GM18868 (cell line): Measurements from ENCODE around the gene SLC10A3.

Experiments used
- ATAC-seq: cut with Tn5 transposase; IDR thresholded peaks from one replicate; pipeline ENCODE4 v1.9.1; 2021; ENCODE audit warnings: mild to moderate bottlenecking, moderate library complexity; ENCODE audit not compliant: unreplicated experiment

Gene SLC10A3

DNA sequence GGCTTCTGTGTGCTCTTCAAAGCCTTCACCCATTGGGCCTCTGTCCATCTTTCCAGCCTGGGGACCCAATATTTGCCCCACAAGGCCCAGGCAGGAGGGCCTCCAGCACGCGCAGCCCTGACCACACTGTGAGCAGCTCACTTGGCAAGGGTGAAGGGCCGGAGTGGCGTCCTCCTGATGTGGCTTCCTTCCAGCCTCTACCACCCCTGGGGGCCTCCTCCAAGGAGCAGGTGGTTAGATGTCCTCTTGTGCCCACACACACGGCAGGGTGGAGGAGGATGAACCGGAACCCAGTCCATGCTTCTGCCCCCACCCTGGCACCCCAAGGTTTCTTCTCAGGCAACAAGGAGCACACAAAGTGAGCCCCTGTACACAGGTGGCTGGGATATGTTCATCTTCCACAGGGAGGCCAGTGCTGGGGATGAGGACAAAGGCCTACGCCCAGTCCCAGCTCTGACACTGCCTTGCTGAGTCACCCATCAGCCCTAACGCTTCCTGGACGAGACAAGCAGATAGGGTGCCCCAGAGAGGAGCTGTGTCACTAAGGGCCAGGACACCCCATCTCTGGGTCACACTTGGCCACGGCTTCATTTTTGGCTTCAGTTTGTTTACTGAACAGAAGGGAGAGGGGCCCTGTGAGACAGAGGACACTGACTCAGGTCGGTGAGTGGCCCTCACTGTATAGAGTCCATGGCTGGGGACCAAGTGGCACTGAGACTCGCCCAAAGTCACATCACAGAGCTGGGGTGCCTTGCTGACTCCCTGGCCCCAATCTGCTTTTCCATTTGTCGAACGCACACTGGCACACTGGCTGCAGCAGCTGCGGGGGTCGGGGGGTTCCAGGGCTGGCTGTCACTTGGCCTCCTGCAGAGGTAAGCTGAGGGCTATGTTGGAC, 5.9 kb downstream of the SLC10A3 start:
- ATAC-seq: no peak

DNA sequence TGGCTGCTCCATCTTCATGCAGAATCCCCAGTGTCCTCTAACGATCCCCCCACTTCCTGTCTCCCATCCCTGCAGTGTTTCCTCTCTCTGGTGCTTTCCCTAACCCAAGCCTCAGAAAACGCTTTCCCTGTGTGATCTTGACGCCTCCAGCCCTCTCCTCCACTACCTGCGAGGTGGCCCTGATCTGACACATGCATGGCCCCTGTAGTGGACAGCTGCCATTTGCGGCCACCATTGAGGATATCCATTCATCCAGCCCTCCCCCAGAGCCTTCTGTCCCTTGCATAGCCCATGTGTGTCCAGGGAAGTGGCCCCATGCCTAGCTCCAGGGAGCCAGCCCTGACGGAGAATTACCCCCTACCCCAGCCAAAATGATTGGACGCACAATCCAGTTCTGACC, 7.1 kb downstream of the SLC10A3 start:
- no peak for ATAC-seq

DNA sequence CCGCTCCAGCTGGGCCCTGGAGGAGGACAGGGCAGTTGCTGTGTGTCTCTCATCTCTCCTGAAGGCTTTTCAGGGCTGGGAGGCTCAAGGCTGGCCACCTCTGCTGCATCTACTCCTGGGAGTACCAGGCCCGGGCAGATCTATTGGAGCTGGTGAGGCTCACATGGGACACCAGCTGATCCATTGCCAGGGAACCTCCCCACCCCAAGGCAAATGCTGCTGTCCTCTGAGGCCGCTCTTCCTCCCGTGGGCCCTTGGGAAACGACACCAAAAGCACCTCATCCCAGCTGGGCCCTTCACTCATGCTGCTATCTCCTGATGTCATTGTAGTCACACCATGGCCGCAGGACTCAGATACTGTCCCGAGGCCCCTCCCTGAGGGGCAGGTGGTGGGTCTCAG, 7.6 kb downstream of the SLC10A3 start:
- ATAC-seq: no peak

DNA sequence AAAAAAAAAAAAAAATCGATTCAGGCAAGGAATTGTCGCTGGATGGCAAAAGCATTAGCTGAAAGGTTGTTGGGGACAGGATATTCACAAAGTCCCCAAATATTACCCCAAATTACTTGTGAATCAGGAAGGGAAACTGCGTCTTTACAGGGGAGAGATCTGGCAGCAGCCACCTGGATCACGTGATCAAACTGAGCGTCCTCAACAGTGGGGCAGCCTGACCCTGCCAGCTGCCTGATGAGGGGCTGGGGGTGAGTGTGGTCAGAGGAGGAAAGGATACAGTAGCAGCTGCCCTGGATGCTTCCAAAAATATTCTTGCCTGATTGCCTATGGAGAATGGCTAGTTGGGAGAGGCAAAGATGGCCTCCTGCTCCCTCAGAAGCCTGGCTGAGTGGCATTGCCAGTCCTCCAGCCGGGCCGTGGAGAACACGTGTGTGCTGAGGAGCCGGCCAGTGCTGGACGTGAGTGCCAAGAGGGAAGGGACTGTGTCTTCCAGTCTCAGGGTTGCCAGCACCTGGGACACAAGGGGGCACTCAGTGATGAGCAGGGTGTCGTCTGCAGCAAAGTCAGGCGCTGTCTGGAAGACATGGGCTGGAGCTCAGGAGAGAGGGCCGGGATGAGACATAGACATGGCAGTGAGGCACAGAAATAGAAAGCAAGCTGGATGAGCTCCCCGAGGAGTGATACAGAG, 8.4 kb downstream of the SLC10A3 start:
- ATAC-seq: no peak

DNA sequence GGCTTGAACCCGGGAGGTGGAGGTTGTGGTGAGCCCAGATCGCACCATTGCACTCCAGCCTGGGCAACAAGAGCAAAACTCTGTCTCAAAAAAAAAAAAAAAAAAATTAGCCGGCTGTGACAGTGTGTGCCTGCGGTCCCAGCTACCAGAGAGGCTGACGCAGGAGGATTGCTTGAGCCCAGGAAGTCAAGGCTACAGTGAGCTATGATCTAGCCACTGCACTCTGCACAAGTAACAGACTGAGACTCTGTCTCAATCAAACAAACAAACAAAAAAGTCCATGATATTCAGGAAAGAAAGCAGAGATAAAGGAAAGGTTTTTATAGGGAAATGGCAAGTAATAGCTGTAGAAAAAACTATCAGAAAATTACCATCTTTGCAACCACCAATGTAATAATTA, 9.2 kb downstream of the SLC10A3 start:
- ATAC-seq: no peak

DNA sequence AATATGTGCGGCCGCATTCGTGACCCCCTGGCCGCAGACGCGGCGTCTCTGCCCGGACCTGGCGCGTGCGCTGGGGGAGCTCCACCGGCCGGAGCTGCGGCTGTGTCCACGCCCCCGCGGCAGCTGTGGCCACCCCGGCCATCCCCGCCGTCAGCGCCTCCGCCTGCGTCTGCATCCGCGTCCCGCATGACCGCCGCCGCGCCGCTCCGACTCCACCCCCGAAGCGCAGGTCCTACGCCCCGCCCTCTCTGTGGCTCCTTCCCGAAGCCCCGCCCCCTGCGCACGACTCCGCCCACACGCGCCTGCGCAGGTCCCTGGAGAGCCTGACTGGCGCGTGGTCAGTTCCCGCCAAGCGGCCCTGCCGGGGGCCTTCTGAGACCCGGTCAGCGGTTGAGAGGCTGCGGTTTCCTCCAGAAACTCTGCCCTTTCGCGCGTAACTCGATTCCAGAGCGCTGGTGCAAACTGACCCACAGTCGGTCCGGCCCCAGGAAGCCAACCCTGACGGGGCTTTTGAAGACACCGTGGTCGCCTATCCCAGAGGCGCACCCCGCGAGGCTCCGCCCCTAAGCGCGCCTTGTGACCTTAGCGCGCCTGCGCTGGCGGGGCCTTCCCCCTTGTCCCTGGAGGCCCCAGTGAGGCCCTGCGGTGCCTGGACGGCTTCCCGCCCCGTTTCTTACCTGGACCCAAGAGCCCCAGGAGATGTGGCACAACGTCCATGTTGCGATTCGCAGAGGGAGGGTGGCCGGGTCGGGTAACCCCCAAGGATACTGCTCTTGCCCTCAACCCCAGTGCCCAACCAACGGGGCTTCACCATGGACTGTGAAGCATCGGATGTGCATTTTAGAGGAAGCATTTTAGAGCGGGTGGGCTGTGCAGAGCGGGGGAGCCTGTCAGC, 11.5 kb downstream of the SLC10A3 start, which contains the start of gene LAGE3:
Gene LAGE3, minus strand, starts transcription at position 554 of the 895 bp plus-strand sequence. Its CDS starts 366 bp downstream, at position 188.
- peak; percentile 89 for ATAC-seq

DNA sequence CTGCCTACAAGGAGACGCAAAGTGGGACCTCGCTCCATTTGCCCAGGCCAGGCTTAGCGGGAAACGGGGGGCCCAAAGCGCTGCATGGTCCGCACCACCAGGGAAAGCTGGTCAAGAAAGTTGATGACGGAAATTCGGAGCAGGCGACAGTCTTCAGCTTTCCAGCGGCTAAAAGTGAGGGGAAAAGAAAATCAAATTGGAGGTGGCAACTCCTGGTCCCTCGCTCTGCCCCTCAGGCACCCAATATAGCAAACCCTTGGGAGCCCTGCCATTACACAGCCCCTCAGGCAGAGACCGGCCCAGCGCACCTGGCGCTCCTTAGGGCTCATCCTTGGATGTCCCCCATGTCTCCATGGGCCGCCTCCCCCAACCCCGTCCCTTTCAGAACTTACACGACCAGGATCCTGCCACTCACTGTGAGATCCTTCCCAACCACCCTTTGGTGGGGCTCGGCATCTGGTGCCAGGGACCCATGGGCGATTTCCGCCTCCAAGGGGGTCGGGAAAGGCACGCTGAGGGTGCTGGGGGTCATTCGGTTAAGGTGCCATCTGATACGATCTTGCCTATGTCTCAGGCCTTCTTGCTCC, 12.4 kb downstream of the SLC10A3 start:
- no peak for ATAC-seq

DNA sequence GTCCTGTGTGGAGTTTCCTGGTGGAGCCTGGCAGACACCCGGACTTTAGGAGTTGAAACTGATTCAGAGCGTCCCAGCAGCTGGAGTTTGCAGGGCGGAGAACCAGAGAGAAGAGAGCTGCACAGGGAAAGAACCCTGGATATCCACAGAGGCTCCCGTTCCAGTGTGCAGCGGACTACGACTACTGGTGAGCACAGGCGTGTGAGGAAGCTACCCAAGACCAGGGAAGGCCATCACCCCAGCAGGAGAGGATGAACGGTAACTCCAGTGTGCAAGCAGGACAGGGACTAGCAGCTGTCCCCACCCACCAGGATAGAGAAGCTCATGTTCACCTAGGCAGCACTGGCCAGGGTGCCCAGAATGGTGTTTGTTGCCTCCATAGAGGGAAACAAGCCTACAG, 13.6 kb downstream of the SLC10A3 start:
- ATAC-seq: no peak

DNA sequence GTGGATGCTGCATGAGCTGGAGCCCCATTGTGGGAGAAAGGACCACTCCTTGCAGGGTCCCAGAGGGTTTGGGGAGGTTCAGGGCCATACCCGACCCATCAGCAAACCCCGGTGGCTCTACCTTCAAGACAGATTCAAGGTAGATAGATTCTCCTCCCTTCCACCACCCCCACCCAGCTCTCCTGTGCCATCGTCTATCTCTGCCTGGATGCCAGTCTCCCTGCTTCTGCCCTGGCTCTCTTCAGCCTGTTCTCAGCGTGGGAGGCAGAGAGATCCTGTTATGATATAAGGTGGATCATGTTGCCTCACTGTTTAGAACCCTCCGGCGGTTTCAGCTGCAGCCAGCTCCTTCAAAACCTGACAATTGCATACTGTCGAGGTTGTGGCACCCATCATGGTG, 16.7 kb downstream of the SLC10A3 start:
- ATAC-seq: no peak

DNA sequence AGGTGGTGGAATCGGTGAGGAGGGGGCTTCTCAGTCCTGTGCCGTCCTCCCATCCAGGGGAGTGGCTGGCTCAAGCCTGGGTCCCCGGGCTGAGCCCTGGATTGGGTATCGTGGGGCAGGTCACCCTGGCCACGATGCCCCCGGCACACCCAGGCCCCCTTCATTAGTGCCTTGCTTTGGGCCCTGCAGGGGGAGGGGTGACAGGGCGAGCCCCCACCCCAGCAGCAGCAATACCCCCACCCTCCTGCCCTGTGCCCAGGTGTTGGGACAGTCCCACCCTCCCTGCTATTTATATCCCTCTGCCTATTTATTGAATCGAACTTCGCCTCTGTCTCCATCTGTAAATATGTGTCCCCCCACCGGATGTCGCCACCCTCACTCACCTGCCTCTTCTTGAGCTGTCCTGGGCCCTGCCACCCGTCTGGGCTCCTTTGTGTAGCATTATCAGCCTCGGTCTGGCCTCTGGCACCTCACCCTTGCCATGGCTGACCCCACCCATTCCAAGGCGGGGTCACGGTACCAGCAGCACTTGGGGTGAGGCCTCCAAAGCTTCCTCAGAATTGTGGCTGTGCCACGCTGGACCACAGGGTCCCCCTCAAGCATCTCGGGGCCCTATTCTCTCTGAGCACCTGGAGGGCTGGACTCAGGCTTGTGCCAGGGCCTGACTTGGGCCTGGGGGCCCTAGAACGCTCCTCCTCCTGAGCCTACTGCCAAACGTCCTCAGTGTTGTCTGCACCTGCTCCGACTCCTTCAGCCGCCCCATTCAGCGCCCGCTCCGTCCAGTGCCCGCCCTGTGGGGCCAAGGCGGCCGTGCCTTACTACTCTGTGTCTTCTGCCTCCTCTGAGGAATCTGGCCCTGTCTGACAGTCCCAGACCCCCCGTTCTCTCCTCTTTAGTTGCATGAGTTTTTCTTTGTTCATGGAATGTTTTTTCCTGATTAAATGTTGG, 17.5 kb downstream of the SLC10A3 start:
- no peak for ATAC-seq

DNA sequence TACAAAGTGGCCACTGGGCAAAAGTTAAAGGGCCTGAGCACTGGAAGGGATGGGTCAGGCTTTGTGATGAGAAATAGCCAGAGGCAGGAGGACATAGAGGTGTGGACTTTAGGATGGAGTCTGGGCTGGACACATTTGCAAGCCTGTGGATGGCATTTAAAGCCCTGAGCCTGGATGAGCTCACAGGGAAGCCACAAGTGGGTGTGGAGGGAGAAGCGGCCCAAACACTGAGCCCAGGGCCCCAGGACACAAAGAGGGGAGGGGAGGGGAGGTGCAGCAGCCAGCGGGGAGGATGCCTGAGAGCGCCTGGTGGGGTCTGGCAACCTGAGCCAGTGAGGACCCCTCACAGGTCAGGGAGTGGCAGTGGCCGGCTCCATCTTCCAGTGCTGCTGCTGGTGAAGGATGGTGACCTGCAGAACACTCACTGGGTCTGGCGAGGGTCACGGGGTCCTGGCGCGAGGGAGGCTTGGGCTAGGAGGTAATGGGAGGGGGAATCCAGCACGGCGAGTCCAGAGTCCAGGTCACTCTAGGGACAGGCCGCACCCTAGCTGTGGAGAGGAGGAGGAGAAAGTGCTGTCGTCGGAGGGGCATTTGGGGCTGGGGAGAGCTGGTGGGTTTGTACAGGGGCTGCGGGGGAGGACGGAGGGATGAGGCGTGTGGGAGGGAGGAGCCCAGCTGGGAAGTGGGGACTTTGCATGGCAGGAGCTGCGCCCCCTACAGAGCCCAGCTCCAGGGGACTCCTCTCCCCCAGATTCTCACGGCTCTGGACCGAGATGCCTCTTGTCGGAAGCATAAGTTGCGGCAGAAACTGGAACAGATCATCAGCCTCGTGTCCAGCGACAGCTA, 18.4 kb downstream of the SLC10A3 start:
- ATAC-seq: no peak

DNA sequence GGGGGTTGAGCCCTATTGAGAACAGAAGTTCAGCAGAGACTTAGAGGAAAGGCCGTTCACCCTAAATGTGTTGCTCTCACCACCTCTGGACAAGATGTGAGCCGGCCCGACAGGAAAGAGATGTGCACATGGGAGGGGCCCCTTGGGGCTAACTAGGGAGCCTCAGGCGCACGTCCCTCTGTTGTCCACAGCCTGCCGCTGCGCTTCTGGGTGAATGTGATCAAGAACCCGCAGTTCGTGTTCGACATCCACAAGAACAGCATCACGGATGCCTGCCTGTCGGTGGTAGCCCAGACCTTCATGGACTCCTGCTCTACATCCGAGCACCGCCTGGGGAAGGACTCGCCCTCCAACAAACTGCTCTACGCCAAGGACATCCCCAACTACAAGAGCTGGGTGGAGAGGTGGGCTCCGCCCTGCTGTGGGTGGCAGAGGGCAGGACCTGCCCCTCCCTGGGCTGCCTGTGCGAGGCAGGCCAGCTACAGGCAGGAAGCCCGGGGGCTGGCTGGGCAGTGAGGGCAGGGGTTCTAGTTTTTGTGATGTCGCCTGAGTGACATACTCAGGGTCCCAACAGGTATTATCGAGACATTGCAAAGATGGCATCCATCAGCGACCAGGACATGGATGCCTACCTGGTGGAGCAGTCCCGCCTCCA, 19.4 kb downstream of the SLC10A3 start:
- no peak for ATAC-seq

DNA sequence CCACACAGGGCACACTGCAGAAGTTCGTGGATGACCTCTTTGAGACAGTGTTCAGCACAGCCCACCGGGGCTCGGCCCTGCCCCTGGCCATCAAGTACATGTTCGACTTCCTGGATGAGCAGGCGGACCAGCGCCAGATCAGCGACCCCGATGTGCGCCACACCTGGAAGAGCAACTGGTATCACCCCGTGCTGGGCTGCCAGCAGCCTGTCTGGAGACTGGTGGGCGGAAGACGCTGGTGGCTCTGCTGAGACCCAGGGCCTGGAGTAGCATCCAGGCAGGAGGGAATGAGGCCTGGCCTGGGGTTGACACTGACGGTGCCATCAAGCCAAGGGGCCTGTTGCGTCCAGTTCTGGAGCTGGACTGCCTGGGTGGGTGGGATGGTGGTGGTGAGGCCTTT, 20.0 kb downstream of the SLC10A3 start:
- ATAC-seq: no peak

DNA sequence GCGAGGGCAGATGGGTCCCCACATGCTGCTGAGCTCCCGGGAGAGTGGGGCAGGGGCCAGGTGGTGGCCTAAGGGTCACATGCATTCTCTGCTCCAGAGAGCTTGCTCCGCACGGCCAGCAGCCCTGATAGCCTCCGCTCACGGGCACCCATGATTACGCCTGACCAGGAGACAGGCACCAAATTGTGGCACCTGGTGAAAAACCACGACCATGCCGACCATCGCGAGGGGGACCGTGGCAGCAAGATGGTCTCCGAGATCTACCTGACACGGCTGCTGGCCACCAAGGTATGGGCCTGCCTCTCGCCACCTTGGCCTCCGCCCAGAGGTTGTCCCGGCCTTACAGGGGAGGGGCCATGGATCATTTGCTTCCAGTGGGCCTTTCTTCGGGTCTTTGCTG, 20.5 kb downstream of the SLC10A3 start:
- ATAC-seq: no peak

DNA sequence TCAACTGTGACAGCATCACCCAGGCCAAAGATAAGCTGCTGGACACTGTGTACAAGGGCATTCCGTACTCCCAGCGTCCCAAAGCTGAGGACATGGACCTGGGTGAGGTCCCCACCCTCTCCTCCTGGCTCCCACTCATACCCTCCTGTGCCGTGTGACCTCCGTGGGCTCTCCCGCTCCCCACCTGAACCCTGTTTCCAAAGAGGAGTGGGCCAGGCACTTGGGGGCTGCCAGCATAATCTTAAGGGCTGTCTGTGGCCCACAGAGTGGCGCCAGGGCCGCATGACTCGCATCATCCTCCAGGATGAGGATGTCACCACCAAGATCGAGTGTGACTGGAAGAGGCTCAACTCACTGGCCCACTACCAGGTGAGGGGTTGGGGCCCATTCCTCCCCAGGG, 21.3 kb downstream of the SLC10A3 start:
- ATAC-seq: no peak

DNA sequence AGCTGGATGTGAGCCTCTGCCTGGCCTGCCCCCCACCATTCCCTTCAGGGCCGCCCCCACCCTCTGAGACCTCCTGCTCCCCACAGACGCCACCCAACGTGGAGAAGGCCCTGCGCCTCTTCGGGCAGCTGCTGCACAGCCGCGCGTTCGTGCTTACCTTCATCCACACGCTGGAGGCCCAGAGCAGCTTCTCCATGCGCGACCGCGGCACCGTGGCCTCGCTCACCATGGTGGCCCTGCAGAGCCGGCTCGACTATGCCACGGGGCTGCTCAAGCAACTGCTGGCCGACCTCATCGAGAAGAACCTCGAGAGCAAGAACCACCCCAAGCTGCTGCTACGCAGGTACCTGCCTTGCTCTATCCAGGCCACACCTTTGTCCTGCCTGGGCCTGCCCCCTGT, 22.2 kb downstream of the SLC10A3 start:
- no peak for ATAC-seq

DNA sequence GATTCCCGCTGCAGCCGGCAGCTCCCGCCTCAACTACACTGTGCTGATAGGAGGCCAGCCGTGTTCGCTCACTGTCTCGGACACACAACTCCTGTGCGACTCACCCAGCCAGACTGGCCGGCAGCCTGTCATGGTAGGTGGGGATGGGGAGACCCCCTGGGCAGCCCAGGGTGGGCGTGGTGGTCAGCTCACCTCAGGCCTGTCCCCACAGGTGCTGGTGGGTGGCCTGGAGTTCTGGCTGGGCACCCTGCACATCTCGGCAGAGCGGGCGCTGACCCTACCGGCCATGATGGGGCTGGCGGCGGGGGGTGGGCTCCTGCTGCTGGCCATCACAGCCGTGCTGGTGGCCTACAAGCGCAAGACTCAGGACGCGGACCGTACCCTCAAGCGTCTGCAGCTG, 22.9 kb downstream of the SLC10A3 start:
- no peak for ATAC-seq

DNA sequence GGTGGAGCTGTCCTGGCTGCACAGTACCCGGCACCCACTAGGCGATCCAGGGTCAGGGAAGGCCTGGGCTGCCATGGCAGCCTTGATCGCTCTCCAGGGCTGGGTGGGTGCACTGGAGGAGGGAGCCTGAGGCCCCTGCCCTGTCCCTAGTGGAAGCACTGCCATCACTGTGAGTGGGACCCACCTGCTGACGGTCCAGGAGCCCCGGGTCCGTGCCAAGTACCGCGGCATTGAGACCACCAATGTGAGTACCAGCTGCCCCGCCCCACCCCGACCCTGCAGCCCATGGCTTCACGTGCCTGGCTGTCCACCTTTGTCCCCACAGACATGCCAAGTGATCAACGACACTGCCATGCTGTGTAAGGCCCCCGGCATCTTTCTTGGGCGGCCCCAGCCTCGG, 23.5 kb downstream of the SLC10A3 start:
- ATAC-seq: no peak
